ENCODE data around the gene BCL7A. TPM values are rescaled to one million over a fixed set of nuclear protein-coding genes. Genes with fewer than 3 reads are reported as not detected.
A peak's percentile ranks its signal among the peaks of the same experiment; 100 is the strongest.

BCL7A gene
- total RNA-seq, 1 donor from 2014 or later = 49.3 TPM

GRCh38 chr12:122082621-122083356 lies 61.1 kb downstream of the BCL7A start:
- Mint-ChIP-seq H3K4me3 (ENCODE audit: low read depth) (no peak overlapping the region), H3K36me3 (ENCODE audit: insufficient read depth) (peaks cover 16% of the 10 kb centered on the region), H3K27me3 (peaks cover 23% of the 10 kb centered on the region), H3K4me1 (ENCODE audit: low read depth) (peaks cover 33% of the 10 kb centered on the region), H3K27ac (no peak overlapping the region), H3K9me3 (ENCODE audit: low read depth) (no peaks in the 10 kb centered on the region)
- TF ChIP-seq CTCF (IDR thresholded peaks at IDR 0.05; ENCODE audit: unreplicated experiment) = no peak
- no peak for DNase-seq (ENCODE audit: low spot score, unreplicated experiment)

GRCh38 chr12:122084857-122085405 lies 63.2 kb downstream of the BCL7A start:
- H3K36me3 Mint-ChIP-seq (ENCODE audit: insufficient read depth) = peaks cover 18% of the 10 kb centered on the region
- no peak overlapping the region for H3K27ac Mint-ChIP-seq
- peaks cover 36% of the 10 kb centered on the region for H3K4me1 Mint-ChIP-seq (ENCODE audit: low read depth)
- no peak for DNase-seq (ENCODE audit: low spot score, unreplicated experiment)
- no peak overlapping the region for H3K4me3 Mint-ChIP-seq (ENCODE audit: low read depth)
- H3K27me3 Mint-ChIP-seq = peaks cover 17% of the 10 kb centered on the region
- TF ChIP-seq CTCF (IDR thresholded peaks at IDR 0.05; ENCODE audit: unreplicated experiment) = no peak
- H3K9me3 Mint-ChIP-seq (ENCODE audit: low read depth) = no peaks in the 10 kb centered on the region

DNA sequence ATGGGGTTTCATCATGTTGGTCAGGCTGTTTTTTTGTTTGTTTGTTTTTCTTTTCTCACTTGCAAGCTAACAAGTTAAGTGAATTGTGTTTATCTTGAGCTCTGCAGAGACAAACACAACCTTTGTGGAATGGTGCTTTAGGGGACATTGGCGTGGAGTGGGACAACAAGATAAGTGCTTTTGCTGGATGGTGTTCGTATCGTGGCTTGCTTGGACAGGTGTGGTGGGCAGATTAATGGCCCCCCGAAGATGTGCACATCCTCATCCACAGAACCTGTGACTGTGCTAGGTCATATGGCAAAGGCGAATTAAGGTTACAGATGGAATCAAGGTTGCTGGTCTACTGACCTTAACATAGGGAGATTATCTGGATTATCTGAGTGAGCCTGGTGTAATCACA lies 63.9 kb downstream of the BCL7A start:
- TF ChIP-seq CTCF (IDR thresholded peaks at IDR 0.05; ENCODE audit: unreplicated experiment) = no peak
- H3K36me3 Mint-ChIP-seq (ENCODE audit: insufficient read depth) = peaks cover 18% of the 10 kb centered on the region
- H3K4me1 Mint-ChIP-seq (ENCODE audit: low read depth) = peaks cover 30% of the 10 kb centered on the region
- H3K27ac Mint-ChIP-seq = peak overlapping the region; percentile 30
- H3K4me3 Mint-ChIP-seq (ENCODE audit: low read depth) = no peak overlapping the region
- no peaks in the 10 kb centered on the region for H3K9me3 Mint-ChIP-seq (ENCODE audit: low read depth)
- no peak for DNase-seq (ENCODE audit: low spot score, unreplicated experiment)
- H3K27me3 Mint-ChIP-seq = peaks cover 11% of the 10 kb centered on the region

DNA sequence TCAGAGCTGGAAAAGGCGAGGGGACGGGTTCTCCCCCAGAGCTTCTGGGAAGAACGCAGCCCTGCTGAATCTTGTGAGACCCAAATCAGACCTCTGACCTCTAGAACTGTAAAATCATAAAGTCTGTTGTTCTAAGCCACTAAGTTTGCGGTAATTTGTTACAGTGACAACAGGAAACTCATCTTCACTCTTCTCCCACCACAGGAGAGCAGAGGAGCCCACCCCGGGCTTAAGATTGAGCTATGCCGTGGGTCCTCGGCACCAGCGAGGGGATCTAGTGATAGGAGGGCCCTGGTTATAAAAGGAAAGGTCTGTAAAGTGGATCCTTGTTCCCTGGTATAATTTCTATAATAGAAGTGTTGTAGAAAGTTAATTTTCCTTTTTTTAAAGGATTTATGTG lies 64.4 kb downstream of the BCL7A start:
- DNase-seq (ENCODE audit: low spot score, unreplicated experiment) = no peak
- Mint-ChIP-seq H3K27ac (no peak overlapping the region), H3K4me3 (ENCODE audit: low read depth) (no peak overlapping the region), H3K9me3 (ENCODE audit: low read depth) (no peaks in the 10 kb centered on the region), H3K4me1 (ENCODE audit: low read depth) (peaks cover 29% of the 10 kb centered on the region), H3K36me3 (ENCODE audit: insufficient read depth) (peaks cover 21% of the 10 kb centered on the region), H3K27me3 (peaks cover 8% of the 10 kb centered on the region)
- TF ChIP-seq CTCF (IDR thresholded peaks at IDR 0.05; ENCODE audit: unreplicated experiment) = no peak

GRCh38 chr12:122086641-122087285 lies 65.1 kb downstream of the BCL7A start:
- Mint-ChIP-seq H3K27ac (no peak overlapping the region), H3K27me3 (peaks cover 4% of the 10 kb centered on the region), H3K4me1 (ENCODE audit: low read depth) (peaks cover 24% of the 10 kb centered on the region), H3K9me3 (ENCODE audit: low read depth) (no peaks in the 10 kb centered on the region), H3K4me3 (ENCODE audit: low read depth) (no peak overlapping the region), H3K36me3 (ENCODE audit: insufficient read depth) (peaks cover 20% of the 10 kb centered on the region)
- no peak for DNase-seq (ENCODE audit: low spot score, unreplicated experiment)
- TF ChIP-seq CTCF (IDR thresholded peaks at IDR 0.05; ENCODE audit: unreplicated experiment) = no peak

Measured in progenitor cell of endocrine pancreas (in vitro differentiated cells).